ENCODE results near the gene CEP112. TPM values are rescaled to one million over a fixed set of nuclear protein-coding genes. Genes with fewer than 3 reads are reported as not detected.

The CEP112 gene
- total and polyA plus RNA-seq, 2 donors (not counting 3 experiments of a cell fraction or from before 2014, with no cell fraction given), result 1.5 to 25.3 TPM

GRCh38 chr17:66203274-66204015 is 11.5 kb upstream of the CEP112 start:
- Histone ChIP-seq H2AFZ (ENCODE audit: low read depth, low read length) (no peak overlapping the region), H3K9me1 (replicated peaks; ENCODE audit: control insufficient read depth, extremely low read depth, insufficient read depth, low read length) (no peaks in the 10 kb centered on the region), H3K79me2 (ENCODE audit: control insufficient read depth, insufficient read depth, low read length) (no peaks in the 10 kb centered on the region), H3K4me1 (ENCODE audit: control insufficient read depth, extremely low read depth, insufficient read depth, low read length) (no peaks in the 10 kb centered on the region), H3K4me2 (ENCODE audit: insufficient read depth, low read length) (no peak overlapping the region), H3K27me3 (ENCODE audit: control insufficient read depth in 2 of 2, insufficient read depth in 2 of 2, low read length in 2 of 2) (no peaks in the 10 kb centered on the region), H4K20me1 (replicated peaks; ENCODE audit: control insufficient read depth, extremely low read depth, insufficient read depth, low read length) (no peaks in the 10 kb centered on the region), H3K27ac (ENCODE audit: insufficient read depth, low read depth, low read length) (no peak overlapping the region), H3K9me3 (replicated peaks; ENCODE audit: control insufficient read depth, insufficient read depth, low read length) (no peaks in the 10 kb centered on the region), H3K36me3 (ENCODE audit: control insufficient read depth in 2 of 2, extremely low read depth in 1 of 2, insufficient read depth in 2 of 2, low read length in 2 of 2) (no peaks in the 10 kb centered on the region), H3K9ac (replicated peaks; ENCODE audit: extremely low read depth, insufficient read depth, low read length) (no peak overlapping the region), H3K4me3 (replicated peaks in 1 of 3; ENCODE audit: insufficient read depth in 1 of 3, low read depth in 1 of 3, low read length in 3 of 3) (no peak overlapping the region)
- ChIA-PET POLR2A (no interaction called here), CTCF (interaction anchor here (5.2 kb wide), 1 partner anchor 470 kb away, joined by 55 read pairs; no protein-coding TSS in a partner anchor)
- no peak for FAIRE-seq
- intact Hi-C loops (cut with micrococcal nuclease), result no loop called here
- no TSS peak for BruUV-seq (replicated peaks)
- DNase-seq (ENCODE audit: low read depth, low spot score), result no peak
- dilution Hi-C loops (cut with MboI; ENCODE audit: extremely low pct_ligation_motif_present, low sequenced_read_pairs), result no loop called here
- TF ChIP-seq FOS (IDR thresholded peaks at IDR 0.05; ENCODE audit: borderline replicate concordance, insufficient read depth, low read length), result no peak
- no peak for TF ChIP-seq MYC (IDR thresholded peaks at IDR 0.05; ENCODE audit: low read depth, low read length)
- no peak for TF ChIP-seq CTCF (IDR thresholded peaks at IDR 0.05; ENCODE audit: extremely low read depth in 1 of 2, insufficient read depth in 1 of 2, low read depth in 1 of 2, low read length in 2 of 2)
- no peak for TF ChIP-seq MAX (IDR thresholded peaks at IDR 0.05; ENCODE audit: insufficient read depth, insufficient read length)
- no peak for TF ChIP-seq EZH2 (IDR thresholded peaks at IDR 0.05; ENCODE audit: borderline replicate concordance, low read depth, low read length, severe bottlenecking)
- no peak for TF ChIP-seq POLR2AphosphoS5 (IDR thresholded peaks at IDR 0.05; ENCODE audit: insufficient read depth, low read depth, low read length)
- TF ChIP-seq JUN (IDR thresholded peaks at IDR 0.05; ENCODE audit: borderline replicate concordance, insufficient read depth, insufficient read length, low read depth), result no peak
- no peak for TF ChIP-seq GATA2 (IDR thresholded peaks at IDR 0.05; ENCODE audit: insufficient read depth, insufficient read length, low read depth, low read length)
- no peak for TF ChIP-seq POLR2A (IDR thresholded peaks at IDR 0.05; ENCODE audit: low read depth, low read length)

Measured in endothelial cell of umbilical vein (primary cell).